Lung (tissue), 12 donors: ENCODE data around the gene PHLDB2. TPM values are rescaled to one million over a fixed set of nuclear protein-coding genes. Genes with fewer than 3 reads are reported as not detected.

Experiments
- ATAC-seq: fragments of 200-7000 bp; cut with Tn5 transposase; one replicate; pipeline ENCODE4 v1.9.1; 2020; ENCODE audit warnings: moderate number of reproducible peaks; ENCODE audit not compliant: insufficient read depth, low FRiP score
- DNase-seq, 3 donors: peaks; one replicate each; pipeline ENCODE4 v3.0.0-alpha.2; 2013 to 2017
- H3K27ac ChIP-seq, 2 donors: one replicate each; pipeline ENCODE4 v1.5.1; 2013; ENCODE audit warnings: mild to moderate bottlenecking in 2 of 2, moderate library complexity in 2 of 2, control low read depth in 1 of 2, inconsistent platforms in 1 of 2, low read depth in 1 of 2, low read length in 1 of 2
- H3K27me3 ChIP-seq, 3 donors: one replicate each; pipeline ENCODE4 v1.5.1; 2013; ENCODE audit warnings: low read length in 2 of 3; ENCODE audit not compliant: control insufficient read depth in 3 of 3, insufficient read depth in 3 of 3
- H3K36me3 ChIP-seq, 4 donors: one replicate each; pipeline ENCODE4 v1.5.1; 2013; ENCODE audit warnings: low read length in 4 of 4, mild to moderate bottlenecking in 1 of 4, moderate library complexity in 1 of 4; ENCODE audit not compliant: control insufficient read depth in 4 of 4, insufficient read depth in 4 of 4
- H3K4me1 ChIP-seq, 5 donors: one replicate each; pipeline ENCODE4 v1.5.1; 2013; ENCODE audit warnings: low read length in 5 of 5, mild to moderate bottlenecking in 2 of 5, moderate library complexity in 1 of 5; ENCODE audit not compliant: control insufficient read depth in 5 of 5, insufficient read depth in 5 of 5
- H3K4me3 ChIP-seq: one replicate; pipeline ENCODE4 v1.5.1; 2013; ENCODE audit warnings: mild to moderate bottlenecking, control low read depth, moderate library complexity
- H3K9ac ChIP-seq, 2 donors: one replicate each; pipeline ENCODE4 v1.5.1; 2013; ENCODE audit warnings: low read length in 2 of 2, control low read depth in 1 of 2; ENCODE audit not compliant: insufficient read depth in 1 of 2
- H3K9me3 ChIP-seq, 4 donors: one replicate each; pipeline ENCODE4 v1.5.1; 2013; ENCODE audit warnings: low read length in 3 of 4, mild to moderate bottlenecking in 1 of 4, moderate library complexity in 1 of 4; ENCODE audit not compliant: control insufficient read depth in 4 of 4, insufficient read depth in 3 of 4
- WGBS, 2 donors: extraction: QIAGEN DNeasy Blood & Tissue Kit; methylation state at CpG; one replicate each; pipeline ENCODE4 v1.1.7; 2013; 5-methylcytosine and 5-hydroxymethylcytosine counted together
- polyA plus RNA-seq, 2 donors: library from polyadenylated mRNA; stranded (reverse); fragments of 200-250 nt; gene quantifications; one replicate each; pipeline ENCODE4 v1.2.1, GENCODE V29; 2013
- total RNA-seq, 2 donors: library from RNA; depleted of rRNA in 1 of 2; stranded (reverse); fragments of >200 nt in 1 of 2; gene quantifications; one replicate each; pipeline ENCODE4 v1.2.1, GENCODE V29; 2014 to 2021
- TF ChIP-seq, protein P1 (sequence below): IDR thresholded peaks from 2 replicates; pipeline ENCODE4 v1.5.1; 2012; ENCODE audit warnings: mild to moderate bottlenecking; ENCODE audit errors: control extremely low read depth, extremely low read depth
- donor health status: control.
- donor health status: control.
- donor health status: Bipolar disorder and iron deficiency.
- donor health status: healthy.
- donor health status: DM: yes; HTN: yes; CAD: no.

PHLDB2 gene
- total and polyA plus RNA-seq, 4 donors: 14.4 to 58.1 (median 26.7) TPM

DNA sequence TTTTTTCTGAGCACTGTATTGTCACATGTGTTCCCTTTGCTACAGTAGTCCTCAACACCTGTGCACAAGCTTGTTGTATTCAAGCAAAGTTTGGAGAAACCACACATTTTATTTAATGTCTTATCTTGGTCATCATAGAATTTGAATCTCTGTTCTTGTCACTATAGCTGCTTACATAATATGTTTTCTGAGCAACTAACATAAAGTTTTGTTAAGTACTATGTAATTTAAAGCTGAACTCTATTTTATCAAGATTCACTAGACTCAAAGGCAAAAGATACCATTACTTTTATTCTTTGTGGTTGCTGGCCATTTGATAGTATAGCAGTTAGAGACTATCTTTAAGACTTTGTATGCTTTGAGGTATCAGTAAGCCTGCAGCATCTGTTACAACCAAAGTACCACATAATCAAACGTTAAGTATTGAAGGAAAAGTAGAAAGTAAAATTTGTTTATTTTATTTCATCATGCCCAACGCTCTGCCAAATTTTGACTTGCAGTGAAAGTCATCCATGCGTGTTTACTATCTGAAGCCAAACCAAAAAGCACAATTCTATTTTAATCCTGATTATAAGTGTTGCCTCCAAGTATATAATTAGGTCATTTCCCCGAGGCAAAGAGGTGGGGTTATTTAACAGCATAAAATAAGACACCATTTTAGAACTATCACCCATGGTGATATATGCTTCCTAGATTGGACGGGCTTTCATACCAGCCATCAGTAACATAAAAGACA is 109.4 kb downstream of the PHLDB2 start:
- Histone ChIP-seq H3K9me3 (no peaks in the 10 kb centered on the region), H3K4me3 (no peak overlapping the region), H3K27ac (no peak overlapping the region), H3K27me3 (no peaks in the 10 kb centered on the region), H3K4me1 (peaks cover 0 to 58% (median 12%) of the 10 kb centered on the region in 5 donors), H3K36me3 (peaks cover 0 to 23% (median 4%) of the 10 kb centered on the region in 4 donors), H3K9ac (peak overlapping the region in 1 of 2 donors; percentile 48)
- TF ChIP-seq, protein P1, sequence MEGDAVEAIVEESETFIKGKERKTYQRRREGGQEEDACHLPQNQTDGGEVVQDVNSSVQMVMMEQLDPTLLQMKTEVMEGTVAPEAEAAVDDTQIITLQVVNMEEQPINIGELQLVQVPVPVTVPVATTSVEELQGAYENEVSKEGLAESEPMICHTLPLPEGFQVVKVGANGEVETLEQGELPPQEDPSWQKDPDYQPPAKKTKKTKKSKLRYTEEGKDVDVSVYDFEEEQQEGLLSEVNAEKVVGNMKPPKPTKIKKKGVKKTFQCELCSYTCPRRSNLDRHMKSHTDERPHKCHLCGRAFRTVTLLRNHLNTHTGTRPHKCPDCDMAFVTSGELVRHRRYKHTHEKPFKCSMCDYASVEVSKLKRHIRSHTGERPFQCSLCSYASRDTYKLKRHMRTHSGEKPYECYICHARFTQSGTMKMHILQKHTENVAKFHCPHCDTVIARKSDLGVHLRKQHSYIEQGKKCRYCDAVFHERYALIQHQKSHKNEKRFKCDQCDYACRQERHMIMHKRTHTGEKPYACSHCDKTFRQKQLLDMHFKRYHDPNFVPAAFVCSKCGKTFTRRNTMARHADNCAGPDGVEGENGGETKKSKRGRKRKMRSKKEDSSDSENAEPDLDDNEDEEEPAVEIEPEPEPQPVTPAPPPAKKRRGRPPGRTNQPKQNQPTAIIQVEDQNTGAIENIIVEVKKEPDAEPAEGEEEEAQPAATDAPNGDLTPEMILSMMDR: no peak
- 37 to 59% methylated on average over 5 of the region's 5 CpGs for WGBS, 2 donors
- ATAC-seq (no peak), DNase-seq (peak; percentile 24 to 94 (median 93))

DNA sequence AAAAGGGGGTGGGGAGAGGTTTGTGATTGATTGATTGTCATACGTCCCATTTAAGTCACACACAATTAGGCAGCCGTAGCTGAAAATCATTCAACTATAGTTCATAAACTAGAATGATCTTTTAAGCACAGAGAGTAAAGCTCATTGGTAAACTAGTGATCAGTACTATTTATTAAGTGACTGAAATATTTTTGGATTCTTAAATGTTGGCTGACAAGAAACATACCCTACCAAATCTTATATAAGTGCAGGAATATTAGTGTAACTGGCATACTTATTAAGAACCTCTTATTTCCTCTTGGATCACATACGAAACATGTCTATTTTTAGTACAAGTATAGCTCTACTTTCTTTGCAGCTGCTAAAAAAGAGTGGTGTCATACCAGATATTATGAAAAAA is 111.3 kb downstream of the PHLDB2 start:
- WGBS, 2 donors: 77% methylated on average over 3 of the region's 3 CpGs
- TF ChIP-seq, protein P1: no peak
- no peaks in the 10 kb centered on the region for H3K9me3 ChIP-seq
- no peak overlapping the region for H3K4me3 ChIP-seq
- peak overlapping the region in 1 of 2 donors; percentile 3 for H3K9ac ChIP-seq
- no peak overlapping the region for H3K27ac ChIP-seq
- DNase-seq: peak in 2 of 3 donors; percentile 80 to 87
- ATAC-seq: no peak
- peaks cover 0 to 58% (median 12%) of the 10 kb centered on the region in 5 donors for H3K4me1 ChIP-seq
- H3K27me3 ChIP-seq: no peaks in the 10 kb centered on the region
- peaks cover 0 to 21% (median 2%) of the 10 kb centered on the region in 4 donors for H3K36me3 ChIP-seq

DNA sequence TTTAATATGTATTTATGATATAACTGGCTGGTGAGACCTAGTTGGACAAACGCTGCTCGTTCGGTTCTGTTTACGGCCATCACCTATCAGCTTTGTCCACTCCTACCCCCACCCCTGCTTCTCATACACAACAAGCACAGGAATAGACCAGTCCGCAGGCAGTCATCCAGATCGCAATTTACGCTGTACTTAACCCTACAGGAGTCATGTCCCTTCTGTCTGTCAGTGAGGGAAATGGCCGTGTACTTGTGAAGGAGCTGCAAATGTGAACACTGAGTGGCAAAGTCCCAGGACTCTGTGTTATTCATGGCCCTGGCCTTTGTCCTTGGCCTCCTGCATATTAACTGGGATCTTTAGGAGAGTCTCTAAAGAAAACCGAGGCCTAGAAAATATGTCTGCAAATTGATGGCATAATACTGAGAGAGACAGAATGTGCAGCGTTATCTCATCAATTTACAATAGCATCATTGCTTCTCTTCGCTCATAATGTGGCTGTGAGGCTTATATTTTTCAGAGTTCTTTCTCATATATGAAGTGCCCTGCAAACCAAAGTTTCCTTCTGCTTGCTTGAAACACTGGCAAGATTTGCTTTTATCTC is 112.6 kb downstream of the PHLDB2 start:
- no peak overlapping the region for H3K9ac ChIP-seq
- peak; percentile 35 to 80 (median 59) for DNase-seq

More for the DNA sequence above, 112.6 kb downstream of the PHLDB2 start:
- WGBS, 2 donors: 79 to 86% methylated on average over 11 of the region's 11 CpGs
- H3K36me3 ChIP-seq: peaks cover 0 to 21% (median 2%) of the 10 kb centered on the region in 4 donors
- H3K27ac ChIP-seq: peak overlapping the region in 1 of 2 donors; percentile 69
- no peak for ATAC-seq
- no peak overlapping the region for H3K4me3 ChIP-seq
- H3K9me3 ChIP-seq: no peaks in the 10 kb centered on the region
- no peaks in the 10 kb centered on the region for H3K27me3 ChIP-seq
- TF ChIP-seq, protein P1: no peak
- H3K4me1 ChIP-seq: peaks cover 0 to 56% (median 8%) of the 10 kb centered on the region in 5 donors
